HuH-7 (cell line): ENCODE measurements around the gene FNDC11.
A peak's percentile ranks its signal among the peaks of the same experiment; 100 is the strongest.

ENCODE experiments used
- DNase-seq: peaks from one replicate; pipeline ENCODE4 v3.0.0; 2011; ENCODE audit warnings: low spot score

The FNDC11 gene

GRCh38 chr20:63540417-63541186 is 13.4 kb upstream of the FNDC11 start:
- no peak for DNase-seq

DNA sequence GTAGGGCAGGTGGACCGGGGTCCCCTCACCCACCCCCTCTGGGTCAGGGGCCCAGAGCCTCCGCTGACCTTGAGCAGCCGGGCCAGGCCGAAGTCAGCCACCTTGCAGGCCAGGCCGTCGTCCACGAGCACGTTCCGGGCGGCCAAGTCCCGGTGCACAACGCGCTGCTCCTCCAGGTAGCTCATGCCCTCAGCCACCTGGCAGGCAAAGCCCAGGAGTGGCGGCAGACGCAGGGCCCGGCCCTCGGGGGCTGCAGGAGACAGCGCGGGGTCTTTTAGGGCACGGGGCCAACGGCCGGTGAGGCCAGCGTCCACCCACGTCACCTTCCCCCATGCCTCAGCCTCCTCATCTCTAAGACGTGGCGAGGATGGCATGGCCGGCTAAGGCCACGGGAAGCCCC is 12.6 kb upstream of the FNDC11 start:
- no peak for DNase-seq

DNA sequence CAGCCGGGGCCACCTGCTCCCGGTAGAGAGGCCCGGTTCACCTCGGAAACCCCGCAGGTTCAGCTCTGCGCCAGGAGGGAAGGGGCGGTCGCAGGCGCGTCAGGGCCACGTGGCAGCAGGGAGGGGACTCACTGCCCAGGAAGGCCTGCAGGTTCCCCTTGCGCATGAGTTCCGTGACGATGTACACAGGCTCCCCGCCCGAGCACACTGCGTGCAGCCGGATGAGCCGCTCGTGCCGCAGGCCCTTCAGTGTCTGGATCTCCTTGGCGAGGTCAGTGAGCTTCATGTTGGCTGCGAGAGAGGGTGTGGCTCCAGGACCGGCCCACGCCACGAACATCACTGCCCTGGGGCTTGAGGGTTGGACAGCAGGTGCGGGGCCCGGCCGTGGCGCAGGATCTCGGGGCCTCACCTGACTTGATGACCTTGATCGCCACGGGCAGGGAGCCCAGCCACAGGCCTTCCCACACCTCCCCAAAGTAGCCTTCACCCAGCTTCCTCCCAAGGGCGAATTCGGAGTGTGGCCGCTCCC is 11.9 kb upstream of the FNDC11 start:
- no peak for DNase-seq

DNA sequence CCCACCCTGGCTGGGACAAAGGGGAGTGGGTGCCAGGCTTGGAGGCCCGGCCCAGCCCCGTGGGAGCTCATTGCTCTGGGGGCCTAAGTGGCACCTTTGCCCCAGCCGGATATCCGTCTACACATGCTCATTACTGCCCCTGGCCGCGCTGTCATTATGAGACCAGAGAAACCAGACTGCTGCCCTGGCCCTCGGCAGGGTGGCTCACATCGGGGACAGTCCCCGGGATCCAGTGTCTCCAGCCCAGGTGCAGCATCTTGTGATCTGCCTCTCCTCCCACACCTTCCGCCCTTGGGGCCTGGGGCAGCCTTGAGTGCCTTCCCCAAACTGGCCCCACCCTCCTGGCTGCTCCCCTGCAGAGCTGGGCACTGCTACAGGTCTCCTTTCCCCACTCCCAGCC is 11.3 kb upstream of the FNDC11 start:
- no peak for DNase-seq

- no peak for DNase-seq
These were observed 10.8 kb upstream of the FNDC11 start for GRCh38 chr20:63543131-63543530.

GRCh38 chr20:63543733-63544132 is 10.2 kb upstream of the FNDC11 start:
- DNase-seq, result no peak

- DNase-seq, result peak; percentile 70
These were observed 9.6 kb upstream of the FNDC11 start for GRCh38 chr20:63544241-63544957.

DNA sequence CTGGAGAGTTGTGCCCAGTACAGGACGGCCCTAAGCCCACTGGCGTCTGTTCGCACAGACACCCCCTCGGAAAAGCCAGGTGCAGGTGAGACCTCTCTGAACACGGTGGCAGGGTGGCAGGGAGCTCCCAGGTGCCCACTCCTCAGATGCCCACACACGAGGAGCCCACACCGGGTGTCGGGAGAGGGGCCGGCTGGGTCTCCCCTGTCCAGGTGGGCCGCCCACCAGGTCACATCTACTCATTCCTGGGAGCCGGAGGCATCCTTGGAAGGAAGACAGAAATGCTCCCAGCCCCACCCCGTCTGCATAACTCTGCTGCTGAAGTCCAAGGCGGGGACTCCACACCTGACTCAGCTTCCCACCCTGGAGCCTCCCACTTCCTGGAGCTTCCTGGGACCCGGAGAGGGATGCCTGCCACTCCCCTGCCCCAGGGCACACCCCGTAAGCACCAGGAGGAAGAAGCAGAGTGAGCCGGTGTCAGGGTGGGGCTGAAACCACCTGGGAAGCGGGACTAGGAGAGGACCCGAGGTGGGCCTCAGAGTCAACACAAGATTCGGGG is 8.9 kb upstream of the FNDC11 start:
- no peak for DNase-seq

- DNase-seq, result no peak
These were observed 8.1 kb upstream of the FNDC11 start for GRCh38 chr20:63545814-63546213.

DNA sequence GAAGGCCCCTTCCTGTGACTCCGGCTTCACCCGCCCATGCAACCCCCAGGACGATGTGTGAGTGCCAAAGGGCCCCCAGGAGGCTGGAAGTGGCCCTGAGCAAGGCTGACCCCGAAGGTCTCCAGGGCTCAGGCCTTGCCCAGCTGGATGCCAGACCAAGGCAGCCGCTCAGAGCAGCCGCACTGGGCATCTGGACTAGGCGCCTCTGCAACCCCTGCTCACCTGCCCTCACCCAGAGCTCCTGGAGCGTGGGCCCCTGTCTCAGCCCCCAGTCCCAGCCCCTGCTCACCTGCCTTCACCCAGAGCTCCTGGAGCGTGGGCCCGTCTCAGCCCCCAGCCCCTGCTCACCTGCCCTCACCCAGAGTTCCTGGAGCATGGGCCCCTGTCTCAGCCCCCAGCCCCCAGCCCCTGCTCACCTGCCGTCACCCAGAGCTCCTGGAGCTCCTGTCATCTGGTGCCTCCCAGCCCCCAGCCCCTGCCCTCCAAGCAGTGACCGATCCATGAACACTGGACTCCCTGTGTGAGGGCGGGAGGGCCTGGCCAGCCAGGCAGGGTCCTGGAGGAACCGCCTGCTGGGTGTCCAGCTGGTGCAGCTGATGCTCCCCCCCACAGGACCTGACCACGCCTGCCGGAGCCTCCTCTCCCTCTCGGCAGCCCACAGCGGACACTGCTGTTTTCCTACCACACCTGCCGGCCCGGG is 7.6 kb upstream of the FNDC11 start:
- no peak for DNase-seq

DNA sequence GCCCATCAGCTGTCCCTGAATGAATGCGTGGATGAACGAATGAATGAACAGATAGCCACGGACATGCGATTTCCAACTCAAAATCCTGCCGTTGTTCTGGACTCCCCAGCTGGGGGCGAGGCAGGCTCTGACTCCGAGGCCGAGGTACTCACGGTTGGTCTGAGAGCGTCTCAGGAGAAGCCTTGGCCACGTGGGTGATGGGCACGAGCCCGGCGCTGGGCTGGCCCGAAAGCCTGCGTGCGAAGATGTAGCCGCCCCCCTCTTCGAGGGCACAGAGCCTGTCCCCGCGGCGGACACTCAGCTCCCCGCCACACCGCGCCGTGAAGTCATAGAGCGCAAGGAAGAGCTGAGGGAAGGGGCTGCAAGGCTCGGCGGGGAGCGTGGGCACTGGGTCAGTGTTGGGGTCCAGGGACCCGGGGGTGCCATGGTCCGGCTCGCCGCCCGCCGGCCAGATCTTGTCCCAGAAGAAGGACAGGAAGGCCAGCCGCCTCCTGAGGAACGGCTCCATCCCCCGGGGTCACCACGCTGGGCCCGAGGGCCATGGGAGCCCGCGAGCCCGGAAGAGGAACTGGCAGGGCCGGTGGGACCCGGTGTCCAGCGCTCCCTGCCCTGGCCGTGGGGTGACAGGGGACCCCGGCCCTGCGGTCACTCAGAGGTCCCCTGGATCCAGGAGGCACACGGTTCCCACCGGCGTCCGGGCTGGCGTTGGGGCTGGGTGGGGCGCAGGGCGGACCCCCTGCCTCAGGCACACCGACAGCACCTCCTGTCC is 6.8 kb upstream of the FNDC11 start:
- DNase-seq, result no peak

DNA sequence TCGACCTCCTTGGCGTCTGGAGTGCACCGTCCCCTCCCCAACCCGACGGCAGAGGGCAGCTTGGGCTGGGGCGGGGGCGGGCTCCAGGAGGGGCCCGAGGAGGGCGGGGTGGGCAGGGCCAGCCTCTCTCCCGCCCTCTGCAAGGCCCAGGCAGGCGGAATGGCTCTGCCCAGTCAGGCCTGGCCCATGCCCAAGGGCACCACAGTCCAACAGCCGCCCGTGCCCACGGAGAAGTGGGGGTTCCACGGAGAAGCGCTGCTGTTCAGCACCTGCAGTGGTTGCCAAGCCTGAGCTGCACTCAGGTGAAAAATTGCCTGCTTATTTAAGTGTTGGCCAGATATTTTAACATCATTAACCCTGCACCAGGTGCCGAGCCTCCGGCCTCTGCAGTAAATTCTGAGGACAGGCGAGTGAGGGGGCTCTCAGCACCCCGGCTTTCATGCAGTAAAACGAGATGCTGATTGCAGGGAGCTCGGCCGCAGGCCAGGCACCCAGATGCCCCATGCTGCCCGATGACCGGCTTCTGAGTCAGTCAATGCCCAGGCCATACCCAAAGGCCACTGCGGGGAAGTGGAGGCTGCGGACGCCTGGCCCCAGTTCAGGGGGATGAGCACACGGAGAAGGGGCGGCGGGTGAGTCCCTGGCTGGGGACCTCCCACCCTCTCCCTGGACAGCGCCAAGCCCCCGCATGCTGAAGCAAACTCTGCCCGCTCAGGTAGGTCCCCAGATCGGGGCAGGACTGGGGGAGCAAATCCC is 6.1 kb upstream of the FNDC11 start, which contains the start of gene SRMS:
TSS of gene SRMS (minus strand) at position 25 of the 756 bp plus-strand sequence. CDS start 286 bp downstream, outside the sequence.
- DNase-seq, result no peak

DNA sequence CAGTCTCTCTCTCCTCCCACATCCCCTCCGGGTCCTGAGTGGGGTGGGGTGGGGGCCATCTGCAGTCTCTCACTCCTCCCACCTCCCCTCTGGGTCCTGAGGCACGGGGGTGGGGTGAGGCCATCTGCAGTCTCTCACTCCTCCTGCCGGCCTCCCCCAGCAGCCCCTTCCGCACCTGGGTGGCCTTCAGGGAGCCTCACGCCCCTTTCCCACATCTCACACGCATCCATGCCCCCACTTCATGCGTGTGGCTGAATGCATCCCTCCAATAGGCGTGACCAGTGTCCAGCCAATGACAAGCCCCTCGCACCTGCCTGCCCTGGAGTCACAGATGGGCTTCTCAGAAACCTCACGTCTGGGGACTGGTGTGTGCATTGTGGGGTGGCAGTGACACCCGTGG is 5.4 kb upstream of the FNDC11 start:
- no peak for DNase-seq

- no peak for DNase-seq
These were observed 4.9 kb upstream of the FNDC11 start for GRCh38 chr20:63549019-63549418.

DNA sequence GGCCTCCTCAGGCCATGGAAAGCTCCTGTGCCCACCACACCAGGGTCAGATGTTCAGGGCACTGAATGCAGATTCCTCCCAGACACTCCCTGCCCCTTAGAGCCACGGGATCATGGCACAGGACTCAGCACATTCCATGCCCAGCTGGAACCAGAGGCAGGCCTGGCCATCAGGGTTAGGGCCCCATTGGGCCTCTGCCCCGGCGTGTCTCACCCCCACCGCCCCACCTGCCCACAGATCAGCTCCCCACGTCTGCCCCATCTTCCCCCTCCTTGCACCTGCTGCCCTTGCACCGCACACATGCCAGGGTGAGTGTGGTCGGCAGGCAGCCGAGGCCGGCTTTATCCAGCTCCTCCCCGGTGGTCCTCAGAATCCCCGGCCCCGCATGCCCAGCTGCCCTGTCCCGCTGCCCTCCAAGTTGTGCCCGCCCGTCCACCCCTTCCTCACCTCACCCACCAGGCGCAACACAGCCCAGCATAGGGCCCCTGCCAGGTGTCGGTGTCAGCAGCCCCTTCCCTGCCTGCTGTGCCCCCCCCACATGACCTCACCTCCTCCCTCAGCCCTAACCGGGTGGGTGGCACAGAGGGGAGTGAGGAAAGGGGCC is 4.2 kb upstream of the FNDC11 start:
- no peak for DNase-seq

DNA sequence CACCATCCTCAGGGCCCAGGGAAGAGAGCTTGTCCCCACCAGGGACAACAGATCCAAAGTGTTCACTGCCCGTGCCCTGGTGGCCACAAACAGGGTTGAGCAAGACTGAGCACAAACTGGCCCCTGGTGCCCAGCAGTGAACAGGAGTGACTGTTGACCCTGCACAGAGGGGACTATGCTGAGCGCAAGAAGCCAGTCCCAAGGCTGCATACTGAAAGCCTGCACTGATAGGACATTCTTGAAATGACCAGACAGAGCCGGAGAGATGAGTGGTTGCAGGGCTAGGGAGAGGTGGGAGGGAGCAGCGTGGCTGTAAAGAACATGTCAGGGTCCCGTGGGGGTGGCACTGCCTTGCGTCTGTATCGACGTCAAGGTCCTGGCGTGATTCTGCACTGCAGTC is 2.9 kb upstream of the FNDC11 start:
- no peak for DNase-seq

DNA sequence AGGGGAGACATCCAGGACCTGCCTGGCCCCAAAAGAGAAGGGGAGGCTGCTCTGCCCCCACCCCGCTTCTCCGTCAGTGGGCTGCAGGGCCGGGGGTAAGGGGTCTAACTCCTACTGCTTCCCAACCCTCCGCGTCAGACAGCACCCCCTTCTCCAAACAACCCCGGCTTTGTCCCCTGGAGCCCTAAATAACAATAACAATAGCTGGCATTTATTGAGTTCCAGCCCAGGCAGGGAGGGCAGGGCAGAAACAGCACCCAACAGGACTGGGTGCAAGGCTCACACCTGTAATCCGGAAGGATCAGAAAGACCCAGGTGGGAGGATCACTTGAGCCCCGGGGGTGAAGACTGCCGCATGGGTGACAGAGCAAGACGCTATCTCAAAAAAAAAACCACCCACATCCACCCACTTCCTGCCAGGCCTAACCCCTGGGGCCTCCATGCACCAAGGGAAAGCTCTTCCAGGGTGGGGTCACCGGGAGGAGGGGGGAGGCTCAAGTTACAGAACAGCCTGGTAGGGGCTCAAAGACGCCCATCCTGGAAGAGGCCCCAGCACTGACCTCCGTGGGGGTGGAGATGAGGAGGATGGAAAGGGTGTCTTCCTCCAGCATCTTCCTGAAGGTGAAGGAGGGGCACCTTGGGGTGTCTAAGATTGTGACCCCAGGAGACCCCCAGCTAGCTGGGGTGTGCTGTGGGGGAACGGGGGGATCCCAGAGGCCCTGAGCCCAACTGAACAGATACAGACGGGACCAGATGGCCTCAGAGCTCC is 1.3 kb upstream of the FNDC11 start:
- DNase-seq, result no peak

DNA sequence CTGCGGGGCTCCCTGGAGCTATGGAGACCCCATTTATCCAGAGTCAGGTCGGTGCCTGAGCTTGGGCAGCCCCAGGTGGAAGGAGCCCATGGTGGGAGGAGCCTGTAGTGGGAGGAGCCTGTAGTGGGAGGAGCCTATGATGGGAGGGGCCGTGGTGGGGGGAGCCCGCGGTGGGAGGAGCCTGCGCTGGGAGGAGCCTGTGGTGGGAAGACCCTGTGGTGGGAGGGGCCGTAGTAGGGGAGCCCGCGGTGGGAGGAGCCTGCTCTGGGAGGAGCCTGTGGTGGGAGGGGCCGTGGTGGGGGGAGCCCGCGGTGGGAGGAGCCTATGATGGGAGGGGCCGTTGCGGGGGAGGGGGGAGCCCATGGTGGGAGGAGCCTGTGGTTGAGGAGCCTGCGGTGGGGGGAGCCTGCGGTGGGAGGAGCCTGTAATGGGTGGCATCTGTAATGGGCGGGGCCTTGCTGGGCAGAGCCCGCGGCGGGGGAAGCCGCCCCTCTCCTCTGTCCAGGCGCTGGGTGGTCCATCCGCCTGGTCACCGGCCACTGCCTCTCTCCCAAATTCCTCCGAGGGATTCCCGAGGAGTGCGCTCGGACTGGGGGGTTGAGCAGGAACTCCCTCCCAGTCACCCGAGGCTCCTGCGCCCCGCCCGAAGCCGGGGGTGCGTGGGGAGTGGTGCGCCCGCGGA is 567 bp upstream of the FNDC11 start:
- peak; percentile 88 for DNase-seq
